Suprapubic skin (tissue), 3 donors: ENCODE measurements around the gene CSH1.

Source experiments
- CTCF ChIP-seq, 2 donors: fragments of 200-600 bp in 1 of 2; fragments of 450-650 bp in 1 of 2; sonication (generic) in 1 of 2; IDR thresholded peaks; one replicate each; pipeline ENCODE4 v1.5.1; 2016 to 2019; ENCODE audit warnings: antibody characterized with exemption in 2 of 2, mild to moderate bottlenecking in 1 of 2, moderate library complexity in 1 of 2
- POLR2AphosphoS5 ChIP-seq, 3 donors: sonication (generic); formaldehyde crosslinking; IDR thresholded peaks; one replicate each; pipeline ENCODE4 v1.6.1; 2017; ENCODE audit warnings: antibody characterized with exemption in 3 of 3

- TF ChIP-seq CTCF (IDR thresholded peaks at IDR 0.05), result no peak
- TF ChIP-seq POLR2AphosphoS5 (IDR thresholded peaks at IDR 0.05), result no peak
Measured at GRCh38 chr17:63934183-63935112, 38.1 kb upstream of the CSH1 start.
